Endothelial cell (in vitro differentiated cells): ENCODE data around the gene UBAC2. TPM values are rescaled to one million over a fixed set of nuclear protein-coding genes. Genes with fewer than 3 reads are reported as not detected.

Experiments
- DNase-seq: peaks from one replicate; pipeline ENCODE4 v3.0.0; 2021; ENCODE audit warnings: low spot score
- H3K27ac Mint-ChIP-seq: one replicate; pipeline ENCODE4 v1.8.0; 2021; ENCODE audit warnings: mixed read lengths, inconsistent platforms; ENCODE audit not compliant: unreplicated experiment
- H3K27me3 Mint-ChIP-seq: one replicate; pipeline ENCODE4 v1.8.0; 2021; ENCODE audit warnings: mild to moderate bottlenecking, moderate library complexity, mixed read lengths, inconsistent platforms; ENCODE audit not compliant: unreplicated experiment
- H3K36me3 Mint-ChIP-seq: one replicate; pipeline ENCODE4 v1.8.0; 2021; ENCODE audit warnings: mild to moderate bottlenecking, low read depth, mixed read lengths, inconsistent platforms; ENCODE audit not compliant: unreplicated experiment
- H3K4me1 Mint-ChIP-seq: one replicate; pipeline ENCODE4 v1.8.0; 2021; ENCODE audit warnings: mild to moderate bottlenecking, mixed read lengths, inconsistent platforms; ENCODE audit not compliant: unreplicated experiment
- H3K4me3 Mint-ChIP-seq: one replicate; pipeline ENCODE4 v1.8.0; 2021; ENCODE audit warnings: mild to moderate bottlenecking, mixed read lengths, inconsistent platforms; ENCODE audit not compliant: unreplicated experiment
- H3K9me3 Mint-ChIP-seq: one replicate; pipeline ENCODE4 v1.8.0; 2021; ENCODE audit warnings: mixed read lengths, inconsistent platforms; ENCODE audit not compliant: unreplicated experiment
- total RNA-seq: library from RNA; stranded (reverse); fragmentation: NEBNext Ultra II Directional; extraction: Animal tissue kit (Norgen Biotek cat#: 25700); gene quantifications from one replicate; pipeline ENCODE4 v1.2.1, GENCODE V29; 2021; ENCODE audit not compliant: unreplicated experiment
- TF ChIP-seq, protein P1 (sequence below): fragments of 200-600 bp; sonication (generic); IDR thresholded peaks from one replicate; pipeline ENCODE4 v1.5.0; 2021; ENCODE audit warnings: antibody characterized with exemption; ENCODE audit not compliant: unreplicated experiment

The UBAC2 gene
- total RNA-seq, 1 donor from 2014 or later, result 58.6 TPM

DNA sequence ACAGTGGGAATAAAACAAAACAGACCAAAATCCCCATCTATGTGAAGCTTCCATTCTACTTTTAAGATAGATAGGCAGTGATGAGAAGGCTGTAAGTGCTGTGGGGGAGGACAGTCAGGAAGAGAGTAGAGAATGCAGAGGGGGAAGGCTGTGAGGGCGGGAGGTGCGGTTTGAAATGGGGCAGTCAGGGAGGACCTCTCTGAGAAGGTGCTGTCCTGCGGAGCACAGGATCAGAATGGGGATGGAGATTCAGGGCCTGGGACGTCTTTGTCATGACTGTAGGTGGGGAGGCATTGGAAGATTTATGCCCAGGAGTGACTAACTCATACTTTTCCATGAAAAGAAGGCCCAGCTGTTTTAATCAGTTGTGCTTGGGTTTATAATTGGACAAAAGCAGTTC lies 110.5 kb downstream of the UBAC2 start:
- Mint-ChIP-seq H3K27me3 (peaks cover 2% of the 10 kb centered on the region), H3K4me1 (peaks cover 20% of the 10 kb centered on the region), H3K4me3 (no peak overlapping the region), H3K9me3 (no peaks in the 10 kb centered on the region), H3K36me3 (peaks cover 7% of the 10 kb centered on the region), H3K27ac (no peak overlapping the region)
- TF ChIP-seq, protein P1, sequence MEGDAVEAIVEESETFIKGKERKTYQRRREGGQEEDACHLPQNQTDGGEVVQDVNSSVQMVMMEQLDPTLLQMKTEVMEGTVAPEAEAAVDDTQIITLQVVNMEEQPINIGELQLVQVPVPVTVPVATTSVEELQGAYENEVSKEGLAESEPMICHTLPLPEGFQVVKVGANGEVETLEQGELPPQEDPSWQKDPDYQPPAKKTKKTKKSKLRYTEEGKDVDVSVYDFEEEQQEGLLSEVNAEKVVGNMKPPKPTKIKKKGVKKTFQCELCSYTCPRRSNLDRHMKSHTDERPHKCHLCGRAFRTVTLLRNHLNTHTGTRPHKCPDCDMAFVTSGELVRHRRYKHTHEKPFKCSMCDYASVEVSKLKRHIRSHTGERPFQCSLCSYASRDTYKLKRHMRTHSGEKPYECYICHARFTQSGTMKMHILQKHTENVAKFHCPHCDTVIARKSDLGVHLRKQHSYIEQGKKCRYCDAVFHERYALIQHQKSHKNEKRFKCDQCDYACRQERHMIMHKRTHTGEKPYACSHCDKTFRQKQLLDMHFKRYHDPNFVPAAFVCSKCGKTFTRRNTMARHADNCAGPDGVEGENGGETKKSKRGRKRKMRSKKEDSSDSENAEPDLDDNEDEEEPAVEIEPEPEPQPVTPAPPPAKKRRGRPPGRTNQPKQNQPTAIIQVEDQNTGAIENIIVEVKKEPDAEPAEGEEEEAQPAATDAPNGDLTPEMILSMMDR, result no peak
- no peak for DNase-seq

DNA sequence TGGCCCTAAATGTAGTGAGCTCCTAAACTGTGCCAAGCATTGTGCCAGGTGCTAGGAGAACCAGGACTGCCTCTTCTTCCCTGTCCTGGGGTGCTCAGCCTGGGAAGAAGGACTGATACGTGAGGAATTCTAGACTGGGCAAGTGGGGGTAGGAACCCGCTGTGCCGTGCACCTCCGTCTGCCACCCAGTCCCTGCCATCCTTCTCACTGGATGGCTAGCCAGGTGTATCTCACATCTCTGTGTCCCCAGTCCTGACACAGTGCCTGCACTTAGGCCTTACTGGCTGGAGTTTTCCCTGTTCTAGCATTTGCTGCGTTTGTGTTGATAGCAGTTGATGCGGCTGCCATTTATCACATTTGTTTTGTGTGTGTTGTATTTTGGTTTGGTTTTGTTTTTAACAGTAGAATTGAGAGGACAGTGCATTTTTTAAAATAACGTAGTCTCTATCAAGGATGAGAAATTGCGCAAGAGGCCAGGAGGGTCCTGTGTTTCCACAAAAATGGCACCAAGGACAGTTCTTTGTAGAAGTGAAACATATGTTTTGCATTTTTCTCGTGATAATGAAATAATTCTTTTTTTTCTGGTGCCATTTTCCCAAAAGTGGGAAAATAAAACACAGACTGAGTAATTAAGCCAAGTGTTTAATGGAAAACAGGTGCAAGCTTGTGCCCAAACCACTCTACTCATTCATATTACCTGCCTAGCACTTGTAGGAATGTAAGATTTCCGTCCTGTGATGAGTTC lies 111.3 kb downstream of the UBAC2 start:
- H3K4me1 Mint-ChIP-seq, result peaks cover 20% of the 10 kb centered on the region
- H3K36me3 Mint-ChIP-seq, result peaks cover 12% of the 10 kb centered on the region
- H3K4me3 Mint-ChIP-seq, result no peak overlapping the region
- peaks cover 3% of the 10 kb centered on the region for H3K27me3 Mint-ChIP-seq
- H3K9me3 Mint-ChIP-seq, result no peaks in the 10 kb centered on the region
- no peak overlapping the region for H3K27ac Mint-ChIP-seq
- no peak for DNase-seq
- TF ChIP-seq, protein P1, result no peak

DNA sequence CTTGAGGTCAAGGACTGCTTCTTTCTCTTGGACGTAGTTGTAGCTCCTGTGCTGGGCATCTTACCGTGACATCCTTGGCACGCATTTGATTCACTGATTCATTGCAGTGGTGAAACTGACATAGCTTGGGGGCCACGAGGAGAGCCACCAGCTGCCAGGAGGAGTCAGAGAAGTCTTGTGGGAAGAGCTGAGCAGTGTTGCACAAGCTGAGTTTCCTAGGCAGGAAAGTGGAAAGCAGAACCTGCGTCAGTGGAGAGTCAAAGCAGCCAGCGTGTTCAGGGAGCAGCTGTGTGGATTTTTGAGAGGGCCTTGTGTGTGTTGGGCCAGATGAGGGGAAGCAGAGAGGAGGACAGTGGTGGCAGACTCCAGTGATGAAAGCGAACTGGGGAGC lies 111.8 kb downstream of the UBAC2 start:
- Mint-ChIP-seq H3K4me3 (no peak overlapping the region), H3K36me3 (peaks cover 17% of the 10 kb centered on the region), H3K27me3 (peaks cover 3% of the 10 kb centered on the region), H3K4me1 (peaks cover 20% of the 10 kb centered on the region), H3K9me3 (no peaks in the 10 kb centered on the region), H3K27ac (peak overlapping the region; percentile 8)
- TF ChIP-seq, protein P1, result no peak
- no peak for DNase-seq

DNA sequence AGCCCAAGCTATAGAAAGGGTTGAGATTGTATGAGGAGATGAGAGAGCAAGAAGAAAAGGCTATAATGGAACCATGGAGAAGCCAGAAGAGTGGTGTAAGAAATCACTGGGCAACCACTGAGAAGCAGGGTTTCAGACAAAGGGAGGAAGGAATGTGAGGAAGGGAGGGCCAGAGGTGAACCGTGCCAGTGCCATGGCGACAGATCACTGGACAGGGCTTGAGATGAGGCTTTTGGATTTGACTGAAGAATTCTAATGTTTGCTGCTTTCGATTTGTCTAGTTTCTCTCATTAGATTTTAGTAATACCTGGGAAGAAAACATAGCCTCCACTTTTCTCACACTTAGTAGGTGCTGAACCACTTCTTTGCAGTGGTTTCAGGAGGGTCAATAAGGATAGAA lies 112.8 kb downstream of the UBAC2 start:
- TF ChIP-seq, protein P1, result no peak
- no peak overlapping the region for H3K4me3 Mint-ChIP-seq
- H3K27ac Mint-ChIP-seq, result peak overlapping the region; percentile 64
- peaks cover 20% of the 10 kb centered on the region for H3K4me1 Mint-ChIP-seq
- DNase-seq, result peak; percentile 15
- H3K9me3 Mint-ChIP-seq, result no peaks in the 10 kb centered on the region
- peaks cover 3% of the 10 kb centered on the region for H3K27me3 Mint-ChIP-seq
- peaks cover 17% of the 10 kb centered on the region for H3K36me3 Mint-ChIP-seq

DNA sequence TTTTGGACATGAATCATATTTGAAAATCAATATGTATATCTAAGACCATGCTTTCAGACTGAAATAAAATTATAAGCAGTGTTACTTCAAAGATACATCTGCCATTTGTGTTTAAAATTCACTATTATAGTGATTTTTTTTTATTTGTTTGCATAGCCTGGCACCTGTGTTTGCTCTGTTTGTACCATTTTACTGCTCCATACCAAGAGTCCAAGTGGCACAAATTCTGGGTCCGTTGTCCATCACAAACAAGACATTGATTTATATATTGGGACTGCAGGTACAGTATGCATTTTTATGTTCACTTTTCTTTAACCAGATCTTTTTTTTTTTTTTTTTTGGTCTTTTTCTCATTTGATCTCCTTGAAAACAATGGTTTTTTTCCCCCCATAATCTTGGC lies 113.3 kb downstream of the UBAC2 start:
- Mint-ChIP-seq H3K4me3 (no peak overlapping the region), H3K27ac (peak overlapping the region; percentile 68), H3K4me1 (peaks cover 20% of the 10 kb centered on the region), H3K27me3 (peaks cover 3% of the 10 kb centered on the region), H3K9me3 (no peaks in the 10 kb centered on the region), H3K36me3 (peaks cover 17% of the 10 kb centered on the region)
- TF ChIP-seq, protein P1, result no peak
- no peak for DNase-seq
